ENCODE measurements around the gene CLEC2A. TPM values are rescaled to one million over a fixed set of nuclear protein-coding genes. Genes with fewer than 3 reads are reported as not detected.
"Not testable (repeated sequence)": the region's sequence is repeated elsewhere in the genome, so short reads cannot be mapped to it uniquely, and the experiment has no call there.

Gene CLEC2A, protein sequence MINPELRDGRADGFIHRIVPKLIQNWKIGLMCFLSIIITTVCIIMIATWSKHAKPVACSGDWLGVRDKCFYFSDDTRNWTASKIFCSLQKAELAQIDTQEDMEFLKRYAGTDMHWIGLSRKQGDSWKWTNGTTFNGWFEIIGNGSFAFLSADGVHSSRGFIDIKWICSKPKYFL
- polyA plus RNA-seq, result not detected
- long read RNA-seq, donor 1, result 0 reads
- long read RNA-seq, donor 2, result 0 reads
- long read RNA-seq, donor 3, result 0 reads
- long read RNA-seq, donor 4, result 0 reads
- long read RNA-seq, donor 5, result 0 reads
- long read RNA-seq, donor 6, result 0 reads
- long read RNA-seq, donor 7, result 0 reads
- long read RNA-seq, donor 8, result 0 reads
- long read RNA-seq, donor 9, result 0 reads
- long read RNA-seq, donor 10, result 0 reads
- long read RNA-seq, donor 11, result 0 reads

DNA sequence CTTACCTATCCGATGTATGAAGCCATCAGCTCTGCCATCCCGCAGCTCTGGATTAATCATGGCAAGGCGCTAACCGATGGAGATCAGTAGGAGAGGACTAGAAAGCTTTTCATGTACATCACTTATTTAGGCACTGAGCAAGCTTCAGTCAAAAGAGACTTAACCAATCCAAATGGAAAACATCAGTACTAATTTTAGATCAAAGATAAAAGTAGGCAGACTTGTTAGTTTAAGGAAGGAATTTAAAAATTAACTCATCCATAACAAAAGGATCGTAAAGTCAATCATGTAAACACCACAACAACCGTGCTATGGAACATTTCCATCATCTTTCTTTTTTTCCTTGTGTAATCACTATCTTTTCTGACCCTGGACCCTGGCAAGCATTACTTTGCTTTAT lies at the start of gene CLEC2A:
Gene CLEC2A, minus strand, starts transcription at position 101 of the 400 bp plus-strand sequence. Its CDS starts 41 bp downstream, at position 60.
- no peak for DNase-seq
- WGBS (ENCODE audit: insufficient coverage, low lambda C conversion rate), result 68% methylated on average over 2 of the region's 6 CpGs
- H3K9me3 ChIP-seq (ENCODE audit: control insufficient read depth, low read depth, low read length), result no peaks in the 10 kb centered on the region
- no peaks in the 10 kb centered on the region for H3K4me1 ChIP-seq (ENCODE audit: control insufficient read depth, insufficient read depth, low read length)
- H3K36me3 ChIP-seq (ENCODE audit: control insufficient read depth, insufficient read depth, low read length), result no peaks in the 10 kb centered on the region
- no peak within 1 kb of the TSS for H3K4me3 ChIP-seq (ENCODE audit: low read length)
- no peak within 1 kb of the TSS for H3K27ac ChIP-seq (ENCODE audit: low read length)
- H3K27me3 ChIP-seq (ENCODE audit: control insufficient read depth, insufficient read depth, low read length), result no peaks in the 10 kb centered on the region

DNA sequence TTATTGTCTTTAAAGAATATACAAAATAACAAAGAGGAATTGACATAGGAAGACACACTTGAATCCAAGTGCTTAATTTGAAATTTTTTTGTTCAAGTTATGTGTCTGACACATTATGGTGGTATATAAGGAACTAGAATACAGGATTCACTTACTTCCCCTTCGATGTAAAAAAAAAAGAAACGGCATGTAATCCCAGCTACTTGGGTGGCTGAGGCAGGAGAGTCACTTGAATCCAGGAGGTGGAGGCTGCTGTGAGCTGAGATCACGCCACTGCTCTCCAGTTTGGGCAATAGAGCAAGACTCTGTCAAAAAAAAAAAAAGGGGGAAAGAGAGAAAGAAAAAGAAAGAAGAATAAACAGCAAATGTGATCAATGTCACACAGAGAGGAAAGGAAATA lies 48.0 kb upstream of the CLEC2A start:
- H3K27me3 ChIP-seq (ENCODE audit: control insufficient read depth, insufficient read depth, low read length), result no peaks in the 10 kb centered on the region
- H3K4me1 ChIP-seq (ENCODE audit: control insufficient read depth, insufficient read depth, low read length), result no peaks in the 10 kb centered on the region
- no peaks in the 10 kb centered on the region for H3K9me3 ChIP-seq (ENCODE audit: control insufficient read depth, low read depth, low read length)
- DNase-seq, result no peak
- H3K27ac ChIP-seq (ENCODE audit: low read length), result no peak overlapping the region
- no peak overlapping the region for H3K4me3 ChIP-seq (ENCODE audit: low read length)
- WGBS (ENCODE audit: insufficient coverage, low lambda C conversion rate), result 95% methylated on average over 3 of the region's 3 CpGs
- H3K36me3 ChIP-seq (ENCODE audit: control insufficient read depth, insufficient read depth, low read length), result no peaks in the 10 kb centered on the region

DNA sequence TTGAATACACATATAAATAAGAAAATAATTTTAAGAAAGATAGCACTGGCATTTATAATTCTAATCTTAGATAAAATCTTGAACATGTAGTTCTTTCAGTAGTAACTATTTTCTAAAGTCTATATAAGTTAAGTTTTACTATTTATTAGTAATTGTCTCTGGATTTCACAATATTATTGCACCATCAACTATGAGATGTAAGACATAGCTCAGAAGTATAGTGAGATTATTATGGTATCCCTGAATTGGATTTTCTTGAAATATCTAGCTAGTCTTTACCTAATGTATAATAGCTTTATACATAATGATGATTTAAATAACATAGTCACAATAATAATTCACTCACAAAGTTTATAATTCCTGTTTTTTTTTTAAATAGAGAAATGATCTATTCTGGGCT lies 45.7 kb upstream of the CLEC2A start:
- Histone ChIP-seq H3K27me3 (ENCODE audit: control insufficient read depth, insufficient read depth, low read length) (no peaks in the 10 kb centered on the region), H3K9me3 (ENCODE audit: control insufficient read depth, low read depth, low read length) (no peaks in the 10 kb centered on the region), H3K4me1 (ENCODE audit: control insufficient read depth, insufficient read depth, low read length) (no peaks in the 10 kb centered on the region), H3K27ac (ENCODE audit: low read length) (no peak overlapping the region), H3K36me3 (ENCODE audit: control insufficient read depth, insufficient read depth, low read length) (no peaks in the 10 kb centered on the region), H3K4me3 (ENCODE audit: low read length) (no peak overlapping the region)
- no peak for DNase-seq

DNA sequence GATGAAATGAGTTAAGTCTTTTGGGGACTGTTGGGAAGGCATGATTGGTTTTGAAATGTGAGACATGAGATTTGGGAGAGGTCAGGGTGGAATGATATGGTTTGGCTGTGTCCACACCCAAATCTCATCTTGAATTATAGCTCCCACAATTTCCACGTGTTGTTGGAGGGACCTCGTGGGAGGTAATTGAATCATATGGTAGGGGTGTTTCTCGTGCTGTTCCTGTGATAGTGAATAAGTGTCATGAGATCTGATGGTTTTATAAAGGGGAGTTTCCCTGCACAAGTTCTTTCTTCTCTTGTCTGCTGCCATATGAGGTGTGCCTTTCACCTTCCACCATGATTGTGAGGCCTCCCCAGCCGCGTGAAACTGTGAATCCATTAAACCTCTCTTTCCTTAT lies 44.5 kb upstream of the CLEC2A start:
- H3K4me1 ChIP-seq (ENCODE audit: control insufficient read depth, insufficient read depth, low read length); H3K27ac ChIP-seq (ENCODE audit: low read length); H3K36me3 ChIP-seq (ENCODE audit: control insufficient read depth, insufficient read depth, low read length); DNase-seq; H3K9me3 ChIP-seq (ENCODE audit: control insufficient read depth, low read depth, low read length); H3K4me3 ChIP-seq (ENCODE audit: low read length); H3K27me3 ChIP-seq (ENCODE audit: control insufficient read depth, insufficient read depth, low read length): not testable (repeated sequence)
- no CpG with 5 or more reads among the region's 5 CpGs for WGBS (ENCODE audit: insufficient coverage, low lambda C conversion rate)

DNA sequence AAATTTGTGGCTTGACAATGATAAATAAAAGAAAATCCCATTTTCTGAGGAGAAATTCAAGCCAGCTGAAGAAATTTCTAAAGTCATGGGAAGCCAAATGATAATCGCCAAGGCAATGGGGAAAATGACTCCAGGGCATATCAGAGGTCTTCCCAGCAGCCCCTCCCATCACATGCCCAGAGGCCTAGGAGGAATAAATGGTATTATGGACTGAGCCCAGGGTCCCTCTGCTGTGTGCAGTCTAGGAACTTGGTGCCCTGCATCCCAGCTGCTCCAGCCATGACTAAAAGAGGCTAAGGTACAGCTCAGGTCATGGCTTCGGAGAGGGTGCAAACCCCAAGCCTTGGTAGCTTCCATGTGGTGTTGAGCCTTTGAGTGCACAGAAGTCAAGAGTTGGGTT lies 43.4 kb upstream of the CLEC2A start:
- H3K9me3 ChIP-seq (ENCODE audit: control insufficient read depth, low read depth, low read length), result no peaks in the 10 kb centered on the region
- no peaks in the 10 kb centered on the region for H3K27me3 ChIP-seq (ENCODE audit: control insufficient read depth, insufficient read depth, low read length)
- no peak overlapping the region for H3K4me3 ChIP-seq (ENCODE audit: low read length)
- H3K27ac ChIP-seq (ENCODE audit: low read length), result no peak overlapping the region
- no peak for DNase-seq
- WGBS (ENCODE audit: insufficient coverage, low lambda C conversion rate), result no CpG with 5 or more reads among the region's 2 CpGs
- H3K36me3 ChIP-seq (ENCODE audit: control insufficient read depth, insufficient read depth, low read length), result no peaks in the 10 kb centered on the region
- H3K4me1 ChIP-seq (ENCODE audit: control insufficient read depth, insufficient read depth, low read length), result no peaks in the 10 kb centered on the region

DNA sequence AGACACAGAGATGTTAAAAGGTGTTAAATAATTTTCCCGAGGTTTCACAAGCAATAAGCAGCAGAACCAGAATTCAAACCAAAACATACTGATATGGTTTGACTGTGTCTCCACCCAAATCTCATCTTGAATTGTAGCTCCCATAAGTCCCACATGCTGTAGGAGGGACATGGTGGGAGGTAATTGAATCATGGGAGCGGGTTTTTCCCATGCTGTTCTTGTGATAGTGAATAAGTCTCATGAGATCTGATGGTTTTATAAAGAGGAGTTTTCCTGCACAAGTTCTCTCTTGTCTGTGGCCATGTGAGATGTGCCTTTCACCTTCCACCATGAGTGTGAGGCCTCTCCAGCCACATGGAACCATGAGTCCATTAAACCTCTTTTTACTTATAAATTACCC lies 42.6 kb upstream of the CLEC2A start:
- not testable (repeated sequence) for H3K27ac ChIP-seq (ENCODE audit: low read length); H3K27me3 ChIP-seq (ENCODE audit: control insufficient read depth, insufficient read depth, low read length); H3K9me3 ChIP-seq (ENCODE audit: control insufficient read depth, low read depth, low read length); DNase-seq; H3K36me3 ChIP-seq (ENCODE audit: control insufficient read depth, insufficient read depth, low read length); H3K4me1 ChIP-seq (ENCODE audit: control insufficient read depth, insufficient read depth, low read length); H3K4me3 ChIP-seq (ENCODE audit: low read length)
- 100% methylated on average over 1 of the region's 2 CpGs for whole genome bisulfite sequencing (ENCODE audit: insufficient coverage, low lambda C conversion rate)

DNA sequence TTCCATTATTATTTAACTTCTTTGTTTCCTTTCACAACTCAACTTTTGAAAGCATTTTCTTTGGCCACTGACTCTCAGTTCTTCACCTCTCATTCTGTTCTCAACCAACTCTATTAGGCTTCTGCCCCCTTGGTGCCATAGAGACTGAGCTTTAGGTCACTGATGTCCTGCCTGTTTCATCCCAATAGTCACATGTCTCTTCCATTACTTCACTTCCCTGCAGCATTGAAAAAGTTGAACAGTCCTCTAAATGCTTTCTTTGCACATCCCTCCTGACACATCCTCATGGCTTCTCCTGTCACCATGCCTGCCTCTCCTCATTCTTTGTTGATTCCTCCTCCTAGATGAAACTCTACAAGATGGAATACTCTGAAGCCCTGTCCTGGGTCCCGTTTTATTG lies 41.8 kb upstream of the CLEC2A start:
- no peak overlapping the region for H3K27ac ChIP-seq (ENCODE audit: low read length)
- no peak for DNase-seq
- WGBS (ENCODE audit: insufficient coverage, low lambda C conversion rate), result 100% methylated on average over 1 of the region's 1 CpG

DNA sequence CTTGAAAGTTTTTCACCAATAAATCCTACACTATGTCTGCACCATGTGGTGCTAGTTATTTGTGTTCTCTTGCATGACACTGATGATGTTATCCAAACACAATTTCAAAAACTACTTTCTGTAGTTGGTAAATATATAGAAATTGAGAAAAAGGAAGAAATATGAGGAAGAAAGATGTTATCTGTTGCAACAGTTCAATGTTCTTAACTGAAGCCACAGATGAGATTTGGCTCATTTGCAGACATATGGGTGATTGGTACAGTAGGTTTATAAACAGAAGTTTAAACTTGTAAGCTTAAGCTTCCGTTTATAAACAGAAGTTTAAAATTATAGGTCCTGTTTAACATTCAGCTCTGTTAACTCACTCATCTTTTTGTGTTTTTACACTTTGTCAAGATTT lies 39.0 kb upstream of the CLEC2A start, which contains the start of gene CLEC12A:
Gene CLEC12A, plus strand, starts transcription at position 229 of the 400 bp plus-strand sequence. CDS start 188 bp downstream, outside the sequence.
- H3K36me3 ChIP-seq (ENCODE audit: control insufficient read depth, insufficient read depth, low read length), result no peaks in the 10 kb centered on the region
- no peak for DNase-seq
- no peak within 1 kb of the TSS for H3K27ac ChIP-seq (ENCODE audit: low read length)
- H3K4me3 ChIP-seq (ENCODE audit: low read length), result no peak within 1 kb of the TSS
- H3K4me1 ChIP-seq (ENCODE audit: control insufficient read depth, insufficient read depth, low read length), result no peaks in the 10 kb centered on the region
- H3K27me3 ChIP-seq (ENCODE audit: control insufficient read depth, insufficient read depth, low read length), result no peaks in the 10 kb centered on the region
- no peaks in the 10 kb centered on the region for H3K9me3 ChIP-seq (ENCODE audit: control insufficient read depth, low read depth, low read length)
- WGBS (ENCODE audit: insufficient coverage, low lambda C conversion rate), result 78% methylated on average over 1 of the region's 1 CpG

More for the DNA sequence above, 41.8 kb upstream of the CLEC2A start:
- H3K36me3 ChIP-seq (ENCODE audit: control insufficient read depth, insufficient read depth, low read length), result no peaks in the 10 kb centered on the region
- no peaks in the 10 kb centered on the region for H3K9me3 ChIP-seq (ENCODE audit: control insufficient read depth, low read depth, low read length)
- H3K4me1 ChIP-seq (ENCODE audit: control insufficient read depth, insufficient read depth, low read length), result no peaks in the 10 kb centered on the region
- no peak overlapping the region for H3K4me3 ChIP-seq (ENCODE audit: low read length)
- no peaks in the 10 kb centered on the region for H3K27me3 ChIP-seq (ENCODE audit: control insufficient read depth, insufficient read depth, low read length)

DNA sequence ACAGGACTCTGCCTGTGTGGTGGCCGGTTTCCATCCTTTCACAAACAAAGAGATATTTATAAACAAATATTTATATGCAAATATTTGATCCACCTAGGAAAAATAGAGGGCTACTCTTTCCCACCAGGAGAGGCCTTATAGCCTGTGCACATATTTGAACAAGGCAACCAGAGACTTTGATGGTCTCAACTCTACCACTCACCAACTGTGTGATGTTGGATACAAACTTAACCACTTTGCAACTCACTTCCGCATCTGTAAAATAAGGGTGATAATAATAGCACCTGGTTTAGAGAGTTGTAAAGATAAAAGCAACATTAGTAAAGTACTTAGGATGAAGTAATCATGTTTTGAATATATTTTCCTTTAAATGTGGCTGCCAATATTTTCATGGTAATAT lies 37.5 kb upstream of the CLEC2A start:
- H3K36me3 ChIP-seq (ENCODE audit: control insufficient read depth, insufficient read depth, low read length), result no peaks in the 10 kb centered on the region
- H3K27ac ChIP-seq (ENCODE audit: low read length), result no peak overlapping the region
- no peak for DNase-seq
- no peaks in the 10 kb centered on the region for H3K27me3 ChIP-seq (ENCODE audit: control insufficient read depth, insufficient read depth, low read length)
- no peak overlapping the region for H3K4me3 ChIP-seq (ENCODE audit: low read length)
- no CpG with 5 or more reads among the region's 2 CpGs for WGBS (ENCODE audit: insufficient coverage, low lambda C conversion rate)
- no peaks in the 10 kb centered on the region for H3K4me1 ChIP-seq (ENCODE audit: control insufficient read depth, insufficient read depth, low read length)
- H3K9me3 ChIP-seq (ENCODE audit: control insufficient read depth, low read depth, low read length), result no peaks in the 10 kb centered on the region

DNA sequence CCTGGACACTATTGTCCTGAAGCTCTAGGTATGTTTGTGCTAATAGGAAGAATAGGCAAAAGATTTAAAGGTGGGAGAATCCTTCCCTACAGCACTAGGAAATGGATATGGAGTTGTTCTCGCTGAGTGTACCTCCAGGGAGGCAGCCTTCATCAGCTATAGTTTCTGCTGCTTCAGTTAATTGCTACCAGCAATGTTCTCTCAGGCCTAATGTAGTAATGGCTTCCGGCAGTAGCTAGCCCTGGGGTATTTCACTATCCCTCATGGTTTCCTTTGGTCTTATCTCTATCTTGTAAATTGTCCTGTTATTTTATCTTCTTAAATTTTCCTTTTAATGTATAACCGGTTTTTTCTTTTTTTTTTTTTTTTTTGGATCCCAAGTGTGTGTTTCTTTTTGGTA lies 29.7 kb upstream of the CLEC2A start:
- Histone ChIP-seq H3K27ac (ENCODE audit: low read length) (no peak overlapping the region), H3K27me3 (ENCODE audit: control insufficient read depth, insufficient read depth, low read length) (no peaks in the 10 kb centered on the region), H3K4me1 (ENCODE audit: control insufficient read depth, insufficient read depth, low read length) (no peaks in the 10 kb centered on the region), H3K9me3 (ENCODE audit: control insufficient read depth, low read depth, low read length) (no peaks in the 10 kb centered on the region), H3K4me3 (ENCODE audit: low read length) (no peak overlapping the region), H3K36me3 (ENCODE audit: control insufficient read depth, insufficient read depth, low read length) (no peaks in the 10 kb centered on the region)
- no peak for DNase-seq
- WGBS (ENCODE audit: insufficient coverage, low lambda C conversion rate), result 61% methylated on average over 3 of the region's 3 CpGs

DNA sequence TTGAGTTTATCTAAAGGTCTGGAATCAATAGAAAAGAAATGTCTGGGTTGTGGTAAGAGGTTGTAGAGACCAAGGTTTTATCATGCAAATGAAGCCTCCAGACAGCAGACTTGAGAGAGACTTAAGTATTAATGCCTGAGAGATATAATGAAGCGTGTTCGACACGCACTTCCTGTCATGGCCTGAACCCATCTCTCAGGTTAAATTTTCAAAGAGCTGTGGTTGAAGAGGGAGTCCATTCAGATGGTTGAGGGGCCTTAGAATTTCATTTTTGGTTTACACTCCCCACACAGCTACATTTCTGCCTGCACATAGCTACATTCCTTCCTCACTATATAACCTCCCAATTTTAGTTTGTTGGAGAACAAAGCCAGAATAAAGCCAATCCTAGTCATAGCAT lies 28.9 kb upstream of the CLEC2A start:
- H3K36me3 ChIP-seq (ENCODE audit: control insufficient read depth, insufficient read depth, low read length), result no peaks in the 10 kb centered on the region
- no peak for DNase-seq
- WGBS (ENCODE audit: insufficient coverage, low lambda C conversion rate), result no CpG with 5 or more reads among the region's 3 CpGs
- H3K27ac ChIP-seq (ENCODE audit: low read length), result no peak overlapping the region
- no peaks in the 10 kb centered on the region for H3K4me1 ChIP-seq (ENCODE audit: control insufficient read depth, insufficient read depth, low read length)
- no peaks in the 10 kb centered on the region for H3K27me3 ChIP-seq (ENCODE audit: control insufficient read depth, insufficient read depth, low read length)
- H3K4me3 ChIP-seq (ENCODE audit: low read length), result no peak overlapping the region
- H3K9me3 ChIP-seq (ENCODE audit: control insufficient read depth, low read depth, low read length), result no peaks in the 10 kb centered on the region

Data from large intestine (tissue), 12 donors.